ENCODE results near the gene CXCL3. TPM values are rescaled to one million over a fixed set of nuclear protein-coding genes. Genes with fewer than 3 reads are reported as not detected.

CXCL3 gene
- total RNA-seq, 1 donor from 2014 or later: 2.3 TPM

DNA sequence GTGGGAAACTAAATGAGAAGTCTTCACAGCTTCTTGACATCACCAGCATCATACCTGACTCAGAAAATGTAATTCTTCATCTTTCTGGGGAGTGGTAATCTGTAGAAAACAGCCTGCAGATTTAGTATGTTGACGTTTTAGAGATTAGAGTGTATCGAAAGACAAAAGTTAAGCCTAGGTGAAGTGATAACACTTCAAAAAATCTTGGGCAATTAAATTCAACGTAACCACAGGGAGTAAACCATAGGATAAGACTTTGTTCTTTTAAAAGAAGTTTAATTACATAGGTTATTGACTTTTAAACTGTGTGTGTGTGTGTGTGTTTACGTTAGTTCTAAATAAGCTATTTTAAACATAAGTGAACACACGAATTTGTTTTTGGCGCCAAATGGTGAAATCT lies 38.2 kb downstream of the CXCL3 start:
- Mint-ChIP-seq H3K27me3 (ENCODE audit: low read depth) (peaks cover 55% of the 10 kb centered on the region), H3K36me3 (no peaks in the 10 kb centered on the region), H3K4me1 (peaks cover 10% of the 10 kb centered on the region), H3K9me3 (peaks cover 5% of the 10 kb centered on the region), H3K27ac (no peak overlapping the region), H3K4me3 (no peak overlapping the region)
- DNase-seq (ENCODE audit: low spot score in 2 of 2, unreplicated experiment in 2 of 2): no peak
- TF ChIP-seq, protein P1, sequence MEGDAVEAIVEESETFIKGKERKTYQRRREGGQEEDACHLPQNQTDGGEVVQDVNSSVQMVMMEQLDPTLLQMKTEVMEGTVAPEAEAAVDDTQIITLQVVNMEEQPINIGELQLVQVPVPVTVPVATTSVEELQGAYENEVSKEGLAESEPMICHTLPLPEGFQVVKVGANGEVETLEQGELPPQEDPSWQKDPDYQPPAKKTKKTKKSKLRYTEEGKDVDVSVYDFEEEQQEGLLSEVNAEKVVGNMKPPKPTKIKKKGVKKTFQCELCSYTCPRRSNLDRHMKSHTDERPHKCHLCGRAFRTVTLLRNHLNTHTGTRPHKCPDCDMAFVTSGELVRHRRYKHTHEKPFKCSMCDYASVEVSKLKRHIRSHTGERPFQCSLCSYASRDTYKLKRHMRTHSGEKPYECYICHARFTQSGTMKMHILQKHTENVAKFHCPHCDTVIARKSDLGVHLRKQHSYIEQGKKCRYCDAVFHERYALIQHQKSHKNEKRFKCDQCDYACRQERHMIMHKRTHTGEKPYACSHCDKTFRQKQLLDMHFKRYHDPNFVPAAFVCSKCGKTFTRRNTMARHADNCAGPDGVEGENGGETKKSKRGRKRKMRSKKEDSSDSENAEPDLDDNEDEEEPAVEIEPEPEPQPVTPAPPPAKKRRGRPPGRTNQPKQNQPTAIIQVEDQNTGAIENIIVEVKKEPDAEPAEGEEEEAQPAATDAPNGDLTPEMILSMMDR (IDR thresholded peaks at IDR 0.05; ENCODE audit: unreplicated experiment): no peak

DNA sequence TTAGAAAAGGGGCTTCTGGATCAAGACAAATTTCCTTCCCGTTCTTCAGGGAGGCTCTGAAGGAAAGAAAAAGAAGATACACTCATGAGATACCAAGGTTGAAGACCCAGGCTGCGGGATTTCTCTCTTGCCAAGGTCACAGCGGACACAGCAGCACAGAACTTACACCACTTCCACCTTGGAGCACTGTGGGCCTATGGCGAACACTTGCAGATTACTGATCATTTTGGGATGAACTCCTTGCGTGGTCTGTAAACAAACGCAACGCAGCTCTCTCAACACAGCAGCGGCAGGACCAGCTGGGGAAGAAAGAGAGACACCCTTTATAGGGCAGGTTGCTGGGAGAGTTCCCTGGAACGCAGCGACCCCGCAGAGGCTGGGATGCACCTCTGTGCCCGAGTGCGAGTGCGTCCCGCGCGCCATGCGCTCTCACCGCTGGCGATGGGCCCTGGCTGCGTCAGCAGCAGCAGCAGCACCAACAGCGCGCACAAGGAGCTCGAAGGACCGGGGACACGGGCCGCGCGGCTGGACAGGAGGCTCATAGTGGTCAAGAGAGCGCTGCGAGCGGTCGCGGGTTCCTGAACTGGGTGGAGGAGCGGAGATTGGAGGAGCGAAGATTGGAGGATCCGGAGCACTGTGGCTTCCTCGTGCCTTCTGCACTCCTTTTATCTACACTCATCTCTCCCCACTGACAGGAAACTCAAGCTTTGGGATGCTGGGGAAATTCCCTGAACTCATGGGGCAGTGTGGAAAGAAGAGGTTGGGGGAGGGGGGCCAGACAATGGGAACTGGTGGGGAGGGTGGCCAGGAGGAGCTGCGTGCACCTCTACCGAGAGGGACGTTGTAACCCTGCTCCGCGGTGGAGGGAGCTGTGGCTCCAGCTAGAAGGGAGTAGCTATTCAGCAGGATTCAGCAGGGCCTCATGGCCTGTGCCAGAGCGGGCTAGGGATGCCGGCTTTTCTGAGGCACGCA lies 40.2 kb downstream of the CXCL3 start, which contains the start of gene CXCL5:
Gene CXCL5, minus strand, starts transcription at position 638 of the 972 bp plus-strand sequence. Its CDS starts 96 bp downstream, at position 542.
- Mint-ChIP-seq H3K4me3 (peak within 1 kb of the TSS; percentile 68), H3K27ac (no peak within 1 kb of the TSS), H3K4me1 (peaks cover 10% of the 10 kb centered on the region), H3K27me3 (ENCODE audit: low read depth) (peaks cover 61% of the 10 kb centered on the region), H3K9me3 (peaks cover 2% of the 10 kb centered on the region), H3K36me3 (no peaks in the 10 kb centered on the region)
- TF ChIP-seq, protein P1 (IDR thresholded peaks at IDR 0.05; ENCODE audit: unreplicated experiment): no peak
- DNase-seq (ENCODE audit: low spot score in 2 of 2, unreplicated experiment in 2 of 2): peak in 1 of 2 experiments; percentile 51

DNA sequence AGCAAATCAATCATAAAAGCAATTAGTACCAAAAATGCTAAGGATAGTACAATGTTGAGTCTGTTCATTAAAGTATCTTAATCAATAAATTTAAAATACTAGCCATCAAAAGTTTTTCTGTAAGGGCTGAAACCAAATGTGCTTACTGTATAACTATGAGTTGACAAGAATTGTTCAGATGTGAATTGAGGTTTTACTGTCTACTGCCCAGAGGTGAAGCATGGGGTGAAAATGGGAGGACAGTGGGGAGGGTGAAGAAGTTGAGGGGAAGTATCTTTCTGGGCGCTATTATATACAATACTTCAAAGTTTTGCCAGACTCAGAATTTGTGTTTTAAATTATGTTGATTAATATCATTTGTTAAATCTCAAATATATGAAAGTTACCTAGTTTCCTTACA lies 46.4 kb downstream of the CXCL3 start:
- H3K4me1 Mint-ChIP-seq: no peaks in the 10 kb centered on the region
- TF ChIP-seq, protein P1 (IDR thresholded peaks at IDR 0.05; ENCODE audit: unreplicated experiment): no peak
- H3K9me3 Mint-ChIP-seq: no peaks in the 10 kb centered on the region
- no peak for DNase-seq (ENCODE audit: low spot score in 2 of 2, unreplicated experiment in 2 of 2)
- H3K36me3 Mint-ChIP-seq: no peaks in the 10 kb centered on the region
- H3K27me3 Mint-ChIP-seq (ENCODE audit: low read depth): peaks cover 36% of the 10 kb centered on the region
- H3K4me3 Mint-ChIP-seq: no peak overlapping the region
- no peak overlapping the region for H3K27ac Mint-ChIP-seq

DNA sequence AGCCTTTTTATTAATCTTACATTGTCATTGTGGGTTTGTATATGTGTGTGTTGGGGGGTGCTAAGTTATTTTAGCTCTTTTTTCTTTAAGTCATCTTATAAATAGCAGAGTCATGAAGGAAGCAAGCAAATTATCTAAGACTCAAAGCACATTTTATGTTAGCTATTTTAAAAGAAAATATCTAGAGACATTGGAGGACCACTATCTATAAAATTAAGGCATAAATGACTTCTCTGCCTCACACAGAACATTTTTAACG lies 46.8 kb downstream of the CXCL3 start:
- no peak for DNase-seq (ENCODE audit: low spot score in 2 of 2, unreplicated experiment in 2 of 2)
- H3K4me1 Mint-ChIP-seq: no peaks in the 10 kb centered on the region
- no peak overlapping the region for H3K27ac Mint-ChIP-seq
- TF ChIP-seq, protein P1 (IDR thresholded peaks at IDR 0.05; ENCODE audit: unreplicated experiment): no peak
- H3K9me3 Mint-ChIP-seq: no peaks in the 10 kb centered on the region
- H3K36me3 Mint-ChIP-seq: no peaks in the 10 kb centered on the region
- peaks cover 34% of the 10 kb centered on the region for H3K27me3 Mint-ChIP-seq (ENCODE audit: low read depth)
- H3K4me3 Mint-ChIP-seq: no peak overlapping the region

DNA sequence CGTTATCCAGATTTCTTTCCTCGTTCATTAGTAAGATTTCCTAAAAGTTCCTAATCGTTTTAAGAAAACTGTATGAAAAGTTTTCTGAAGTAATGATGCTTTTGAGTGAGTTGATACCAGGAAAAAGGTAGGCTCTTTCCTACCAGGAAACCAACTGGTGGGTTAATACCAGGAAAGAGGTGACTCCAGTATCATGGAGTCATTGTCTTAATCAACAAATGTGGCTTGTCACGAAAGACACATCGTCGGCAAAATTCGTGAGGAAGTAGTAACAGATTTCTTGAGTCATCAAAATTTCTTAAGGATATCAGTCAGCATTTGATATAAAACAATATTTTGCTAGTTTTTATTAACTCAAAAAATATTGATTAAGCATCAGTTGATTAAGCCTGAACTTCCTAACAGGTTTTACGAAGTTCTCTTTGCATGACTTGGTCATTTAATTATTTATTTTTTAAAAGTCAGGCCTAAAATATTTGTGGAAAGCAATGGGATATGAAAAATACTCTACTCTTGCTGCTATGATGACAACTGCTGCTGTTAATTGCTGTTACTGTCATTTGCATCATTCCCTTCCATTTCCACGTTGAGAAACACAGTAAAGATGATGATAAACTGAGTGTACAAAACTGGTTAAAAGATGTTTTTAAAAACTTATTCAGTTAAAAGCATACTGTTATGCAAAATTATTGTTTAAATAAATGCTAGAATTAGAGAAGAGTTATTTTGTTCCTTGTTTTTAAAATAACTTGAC lies 47.3 kb downstream of the CXCL3 start:
- no peaks in the 10 kb centered on the region for H3K4me1 Mint-ChIP-seq
- no peak for DNase-seq (ENCODE audit: low spot score in 2 of 2, unreplicated experiment in 2 of 2)
- no peaks in the 10 kb centered on the region for H3K9me3 Mint-ChIP-seq
- H3K36me3 Mint-ChIP-seq: no peaks in the 10 kb centered on the region
- no peak overlapping the region for H3K4me3 Mint-ChIP-seq
- H3K27ac Mint-ChIP-seq: no peak overlapping the region
- TF ChIP-seq, protein P1 (IDR thresholded peaks at IDR 0.05; ENCODE audit: unreplicated experiment): no peak
- H3K27me3 Mint-ChIP-seq (ENCODE audit: low read depth): peaks cover 31% of the 10 kb centered on the region

Measured in mesothelial cell of epicardium (in vitro differentiated cells).